IMR-90 (cell line): ENCODE data around the gene IGDCC3. TPM values are rescaled to one million over a fixed set of nuclear protein-coding genes. Genes with fewer than 3 reads are reported as not detected.

ENCODE experiments used
- ATAC-seq: fragments of 200-7000 bp; cut with Tn5 transposase; 2 replicates; pipeline ENCODE4 v1.9.1; 2020; ENCODE audit warnings: low read depth, mild to moderate bottlenecking, moderate library complexity
- BruUV-seq: library from RNA; stranded (reverse); fragments of 400-500 nt; replicated peaks from 2 replicates; lab custom pipeline; 2021; lab: Mats Ljungman, UMichigan
- CTCF ChIA-PET: fragments of 300-600 bp; formaldehyde crosslinking; extraction: SDS; loops from one replicate; lab custom pipeline; 2021; ENCODE audit warnings: antibody characterized with exemption; lab: Yijun Ruan, JAX
- POLR2A ChIA-PET: fragments of 300-600 bp; sonication (Branson Sonifier 250); formaldehyde crosslinking; loops from one replicate; lab custom pipeline; 2022; ENCODE audit warnings: antibody characterized with exemption; ENCODE audit not compliant: unreplicated experiment; lab: Charles Lee
- DNase-seq: peaks from one replicate; pipeline ENCODE4 v3.0.0; 2013
- H2AFZ ChIP-seq: replicated peaks from 2 replicates; pipeline ENCODE3; 2013; ENCODE audit warnings: low read length, mild to moderate bottlenecking; ENCODE audit not compliant: poor library complexity
- H2AK5ac ChIP-seq: 2 replicates; pipeline ENCODE4 v1.6.1; 2013; ENCODE audit warnings: low read depth, low read length, inconsistent platforms
- H2AK9ac ChIP-seq: replicated peaks from 2 replicates; pipeline ENCODE3; 2013; ENCODE audit warnings: mild to moderate bottlenecking, low read depth, low read length, moderate library complexity; ENCODE audit not compliant: poor library complexity
- H2BK120ac ChIP-seq: 2 replicates; pipeline ENCODE4 v1.6.1; 2013; ENCODE audit warnings: low read depth, low read length, inconsistent platforms
- H2BK15ac ChIP-seq: 3 replicates; pipeline ENCODE4 v1.6.1; 2013; ENCODE audit warnings: low read depth, low read length, inconsistent platforms
- H2BK20ac ChIP-seq: 2 replicates; pipeline ENCODE4 v1.6.1; 2013; ENCODE audit warnings: low read depth, mild to moderate bottlenecking, inconsistent platforms, low read length, moderate library complexity
- H2BK5ac ChIP-seq: 2 replicates; pipeline ENCODE4 v1.6.1; 2013; ENCODE audit warnings: mild to moderate bottlenecking, low read depth, low read length, inconsistent platforms; ENCODE audit not compliant: poor library complexity, severe bottlenecking
- H3K14ac ChIP-seq: replicated peaks from 2 replicates; pipeline ENCODE4 v1.6.1; 2013; ENCODE audit warnings: low read depth, low read length, inconsistent platforms
- H3K18ac ChIP-seq: 2 replicates; pipeline ENCODE4 v1.6.1; 2013; ENCODE audit warnings: low read depth, low read length, control low read depth
- H3K23ac ChIP-seq: 2 replicates; pipeline ENCODE4 v1.6.1; 2013; ENCODE audit warnings: low read depth, low read length, inconsistent platforms
- H3K27ac ChIP-seq: 2 replicates; pipeline ENCODE4 v1.5.1; 2013; ENCODE audit warnings: mild to moderate bottlenecking, control low read depth, low read length; ENCODE audit not compliant: insufficient read depth
- H3K27me3 ChIP-seq: 2 replicates; pipeline ENCODE4 v1.6.1; 2013; ENCODE audit warnings: low read length; ENCODE audit not compliant: control insufficient read depth, insufficient read depth
- H3K36me3 ChIP-seq: 2 replicates; pipeline ENCODE4 v1.6.1; 2013; ENCODE audit warnings: low read length, mixed read lengths; ENCODE audit not compliant: control insufficient read depth, insufficient read depth
- H3K4ac ChIP-seq: 2 replicates; pipeline ENCODE4 v1.6.1; 2013; ENCODE audit warnings: low read depth, low read length, inconsistent platforms
- H3K4me1 ChIP-seq: 2 replicates; pipeline ENCODE4 v1.6.1; 2013; ENCODE audit warnings: low read length, mixed read lengths; ENCODE audit not compliant: control insufficient read depth, insufficient read depth
- H3K4me2 ChIP-seq: 2 replicates; pipeline ENCODE4 v1.6.1; 2013; ENCODE audit warnings: low read depth, mild to moderate bottlenecking, control low read depth, low read length, moderate library complexity
- H3K4me3 ChIP-seq: 2 replicates; pipeline ENCODE4 v1.5.1; 2013; ENCODE audit warnings: low read depth, mild to moderate bottlenecking, control low read depth, low read length, moderate library complexity; ENCODE audit not compliant: insufficient read depth
- H3K56ac ChIP-seq: 2 replicates; pipeline ENCODE4 v1.6.1; 2013; ENCODE audit warnings: low read length, inconsistent platforms; ENCODE audit not compliant: insufficient read depth; ENCODE audit errors: extremely low read depth
- H3K79me1 ChIP-seq, 2 experiments: 2 replicates each; pipeline ENCODE4 v1.6.1; 2013; ENCODE audit warnings: low read length in 2 of 2, inconsistent platforms in 1 of 2, low read depth in 1 of 2
- H3K9ac ChIP-seq: 2 replicates; pipeline ENCODE4 v1.6.1; 2013; ENCODE audit warnings: low read depth, low read length, control low read depth
- H3K9me1 ChIP-seq: 2 replicates; pipeline ENCODE4 v1.6.1; 2013; ENCODE audit warnings: low read length, inconsistent platforms; ENCODE audit not compliant: insufficient read depth
- H3K9me3 ChIP-seq: 2 replicates; pipeline ENCODE4 v1.6.1; 2013; ENCODE audit warnings: low read length; ENCODE audit not compliant: control insufficient read depth, insufficient read depth
- H4K20me1 ChIP-seq: 2 replicates; pipeline ENCODE4 v1.6.1; 2013; ENCODE audit warnings: low read length, inconsistent platforms; ENCODE audit not compliant: insufficient read depth
- H4K5ac ChIP-seq: 2 replicates; pipeline ENCODE4 v1.6.1; 2013; ENCODE audit warnings: mild to moderate bottlenecking, low read depth, low read length, control low read depth
- H4K8ac ChIP-seq, 2 experiments: 2 replicates each; pipeline ENCODE4 v1.6.1; 2013; ENCODE audit warnings: low read depth in 2 of 2, low read length in 2 of 2, control low read depth in 1 of 2, inconsistent platforms in 1 of 2
- H4K91ac ChIP-seq: 2 replicates; pipeline ENCODE4 v1.6.1; 2013; ENCODE audit warnings: low read depth, low read length, inconsistent platforms; ENCODE audit not compliant: insufficient read depth
- BHLHE40 ChIP-seq: fragments of 150-350 bp; IDR thresholded peaks from 2 replicates; pipeline ENCODE4 v1.6.1; 2016; ENCODE audit warnings: mild to moderate bottlenecking, low read depth, low read length
- CEBPB ChIP-seq: IDR thresholded peaks from 2 replicates; pipeline ENCODE4 v1.6.1; 2012; ENCODE audit warnings: low read depth, low read length, improper control_type of control experiment
- CHD1 ChIP-seq: IDR thresholded peaks from 2 replicates; pipeline ENCODE4 v1.6.1; 2012; ENCODE audit warnings: low read depth, low read length, improper control_type of control experiment
- ELK1 ChIP-seq: fragments of 150-350 bp; IDR thresholded peaks from 2 replicates; pipeline ENCODE4 v1.6.1; 2016; ENCODE audit warnings: low read depth, mild to moderate bottlenecking, low read length, moderate library complexity, borderline replicate concordance
- FOS ChIP-seq: fragments of 150-350 bp; IDR thresholded peaks from 2 replicates; pipeline ENCODE4 v1.6.1; 2016; ENCODE audit warnings: low read depth, low read length
- MAFK ChIP-seq: IDR thresholded peaks from 2 replicates; pipeline ENCODE4 v1.6.1; 2012; ENCODE audit warnings: low read depth, low read length, improper control_type of control experiment
- MAZ ChIP-seq: IDR thresholded peaks from 2 replicates; pipeline ENCODE4 v1.6.1; 2012; ENCODE audit warnings: low read depth, mild to moderate bottlenecking, low read length, improper control_type of control experiment, moderate library complexity, borderline replicate concordance
- NFE2L2 ChIP-seq: fragments of 150-350 bp; IDR thresholded peaks from 2 replicates; pipeline ENCODE4 v1.6.1; 2016; ENCODE audit warnings: low read depth, mild to moderate bottlenecking, low read length
- POLR2A ChIP-seq: IDR thresholded peaks from 2 replicates; pipeline ENCODE4 v1.6.1; 2012; ENCODE audit warnings: mild to moderate bottlenecking, low read depth, low read length
- RCOR1 ChIP-seq: IDR thresholded peaks from 2 replicates; pipeline ENCODE4 v1.6.1; 2012; ENCODE audit warnings: mild to moderate bottlenecking, low read length, improper control_type of control experiment; ENCODE audit not compliant: insufficient replicate concordance
- RFX5 ChIP-seq: IDR thresholded peaks from 2 replicates; pipeline ENCODE4 v1.8.0; 2012; ENCODE audit warnings: low read depth, mild to moderate bottlenecking, low read length, moderate library complexity
- SMC3 ChIP-seq: fragments of 150-350 bp; IDR thresholded peaks from 2 replicates; pipeline ENCODE4 v1.6.1; 2016; ENCODE audit warnings: low read depth, mild to moderate bottlenecking, antibody characterized with exemption, low read length, moderate library complexity
- USF2 ChIP-seq: fragments of 150-350 bp; IDR thresholded peaks from 2 replicates; pipeline ENCODE4 v1.6.1; 2017; ENCODE audit warnings: mild to moderate bottlenecking, antibody characterized with exemption, low read length, low read depth
- WGBS, 2 experiments: methylation state at CpG; one replicate each; pipeline versions ENCODE4 v1.1.5 to v1.1.7; 2013; ENCODE audit warnings: missing lambda C conversion rate in 2 of 2; ENCODE audit not compliant: insufficient read length in 1 of 2; ENCODE audit errors: extremely low coverage in 2 of 2; 5-methylcytosine and 5-hydroxymethylcytosine counted together
- dilution Hi-C: fragments of 300-500 bp; cut with HindIII; formaldehyde crosslinking; loops from one replicate; pipeline ENCODE4 v1.14.3; 2018; ENCODE audit warnings: low sequenced_read_pairs; ENCODE audit not compliant: unreplicated experiment
- in situ Hi-C: fragments of 300-500 bp; cut with MboI; formaldehyde crosslinking; loops from 3 replicates; pipeline ENCODE4 v1.14.3; 2019; ENCODE audit warnings: low sequenced_read_pairs, inconsistent platforms, mixed read lengths
- intact Hi-C: fragments of 100-400 bp; cut with micrococcal nuclease; formaldehyde crosslinking; loops from 2 replicates; pipeline ENCODE4 v1.10.0; 2022
- polyA plus RNA-seq, 3 experiments: library from polyadenylated mRNA; depleted of rRNA; stranded (reverse); fragments of >200 nt; gene quantifications; 2 replicates each; pipeline ENCODE4 v1.2.3, GENCODE V29; 2012; ENCODE audit warnings: low replicate concordance in 1 of 3
- total RNA-seq: library from RNA; depleted of rRNA; stranded (reverse); fragments of >200 nt; gene quantifications from 2 replicates; pipeline ENCODE4 v1.2.3, GENCODE V29; 2012

Gene IGDCC3
- total and polyA plus RNA-seq, 2 of the 4 experiments (the other 2 are of a cell fraction) = 0.18 to 0.19 TPM

- POLR2A ChIA-PET = no interaction called here
- peaks cover 0 to 18% of the 10 kb centered on the region in 2 experiments; a peak in 2 of 4 replicates for H3K79me1 ChIP-seq
- intact Hi-C loops (no loop called here), dilution Hi-C loops (no loop called here), in situ Hi-C loops (no loop called here)
- H3K14ac ChIP-seq = no peak overlapping the region
- peaks cover 20% of the 10 kb centered on the region; the same call in 1 of the 2 replicates for H3K27me3 ChIP-seq
- H3K23ac ChIP-seq = no peak overlapping the region
- no peak overlapping the region for H2AFZ ChIP-seq
- WGBS, 2 experiments = 90% methylated on average over 3 of the region's 5 CpGs; no CpG with 5 or more reads in 1 of the 2 experiments
- H3K56ac ChIP-seq = no peak overlapping the region
- H3K36me3 ChIP-seq = no peaks in the 10 kb centered on the region
- H3K9me1 ChIP-seq = peaks cover 16% of the 10 kb centered on the region
- no peak overlapping the region for H4K8ac ChIP-seq
- no peak overlapping the region for H2BK120ac ChIP-seq
- no peaks in the 10 kb centered on the region for H3K9me3 ChIP-seq
- H3K4me2 ChIP-seq = no peak overlapping the region
- H2AK9ac ChIP-seq = peak overlapping the region; percentile 3
- H3K27ac ChIP-seq = no peak overlapping the region
- CTCF ChIA-PET = no interaction called here
- no peak overlapping the region for H2BK20ac ChIP-seq
- no peak overlapping the region for H2BK5ac ChIP-seq
- H3K18ac ChIP-seq = no peak overlapping the region
- no peak overlapping the region for H2BK15ac ChIP-seq
- no peak overlapping the region for H3K4me3 ChIP-seq
- no peak for ATAC-seq
- H4K5ac ChIP-seq = no peak overlapping the region
- H3K9ac ChIP-seq = no peak overlapping the region
- no peak overlapping the region for H3K4ac ChIP-seq
- H4K20me1 ChIP-seq = peaks cover 7% of the 10 kb centered on the region; the same call in 1 of the 2 replicates
- H2AK5ac ChIP-seq = 0 out of 2 replicates have a peak overlapping the region, but pooled peaks have one; percentile 2
- H3K4me1 ChIP-seq = peaks cover 7% of the 10 kb centered on the region
- TF ChIP-seq POLR2A (no peak), BHLHE40 (no peak), RFX5 (no peak), CEBPB (no peak), NFE2L2 (no peak), RCOR1 (no peak), USF2 (no peak), SMC3 (no peak), FOS (no peak), CHD1 (no peak), MAFK (no peak), MAZ (no peak), ELK1 (no peak)
- no peak for DNase-seq
- BruUV-seq = no TSS peak
- no peak overlapping the region for H4K91ac ChIP-seq
These were observed 46.9 kb upstream of the IGDCC3 start for GRCh38 chr15:65424683-65425082.
